Activated CD4-positive, alpha-beta T cell treated with anti-CD3 and anti-CD28 coated beads, Interleukin-2, amount 10 ng/mL, durations not matched to agents 7 days and 5 days (primary cell): ENCODE data around the gene AHNAK. TPM values are rescaled to one million over a fixed set of nuclear protein-coding genes. Genes with fewer than 3 reads are reported as not detected.
"Not testable (repeated sequence)": the region's sequence is repeated elsewhere in the genome, so short reads cannot be mapped to it uniquely, and the experiment has no call there.

ENCODE experiments used
- CTCF ChIA-PET: fragments of 350-600 bp; sonication (Branson Sonifier 250); formaldehyde crosslinking; loops from one replicate; lab custom pipeline; 2021; ENCODE audit warnings: antibody characterized with exemption; lab: Charles Lee
- POLR2A ChIA-PET: fragments of 350-600 bp; sonication (Branson Sonifier 250); formaldehyde crosslinking; loops from one replicate; lab custom pipeline; 2021; ENCODE audit warnings: antibody characterized with exemption; lab: Charles Lee
- DNase-seq: peaks from one replicate; pipeline ENCODE4 v3.0.0-alpha.2; 2020
- H3K27ac Mint-ChIP-seq: one replicate; pipeline ENCODE4 v1.8.0; 2021; ENCODE audit warnings: mild to moderate bottlenecking, moderate library complexity, mixed read lengths
- H3K27me3 Mint-ChIP-seq: one replicate; pipeline ENCODE4 v1.8.0; 2021; ENCODE audit warnings: mixed read lengths
- H3K36me3 Mint-ChIP-seq: one replicate; pipeline ENCODE4 v1.8.0; 2021; ENCODE audit warnings: low read depth, mixed read lengths
- H3K4me1 Mint-ChIP-seq: one replicate; pipeline ENCODE4 v1.8.0; 2021; ENCODE audit warnings: mixed read lengths
- H3K4me3 Mint-ChIP-seq: one replicate; pipeline ENCODE4 v1.8.0; 2021; ENCODE audit warnings: mild to moderate bottlenecking, moderate library complexity, mixed read lengths
- H3K9me3 Mint-ChIP-seq: one replicate; pipeline ENCODE4 v1.8.0; 2021; ENCODE audit warnings: mixed read lengths
- total RNA-seq, 2 experiments: library from RNA; stranded (reverse); gene quantifications; one replicate each; pipeline ENCODE4 v1.2.3, GENCODE V29; 2021

Gene AHNAK
- total RNA-seq, 2 experiments from 2014 or later, result 206 to 237 TPM

DNA sequence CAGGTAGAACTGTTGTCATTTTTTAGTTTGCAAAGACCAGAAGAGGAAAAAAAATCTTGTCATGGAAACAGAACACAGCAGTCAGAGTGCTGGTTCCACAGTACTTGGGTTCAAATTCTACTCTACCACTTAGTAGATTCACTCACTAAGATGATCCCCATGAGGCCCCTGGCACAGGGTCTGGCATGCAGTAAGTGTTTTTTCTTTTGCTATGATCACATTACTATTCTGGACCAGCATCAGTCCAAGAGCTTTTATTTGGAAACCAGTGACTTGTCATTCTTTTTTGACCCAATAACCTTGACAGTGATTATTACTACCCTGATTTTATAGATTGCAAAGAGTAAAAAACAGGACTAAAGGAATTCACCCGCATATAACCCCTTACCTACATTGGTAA lies 23.0 kb upstream of the AHNAK start:
- no peak for DNase-seq
- ChIA-PET POLR2A (interaction anchor here (0.6 to 0.9 kb wide), 3 partner anchors 13 to 63 kb away, joined by 3 read pairs; partner anchors contain the start of gene TUT1), CTCF (interaction anchor here (0.5 to 2.5 kb wide), 10 partner anchors 9 to 145 kb away, joined by 3 to 8 read pairs (median 4); partner anchors contain the start of gene TUT1)
- no peaks in the 10 kb centered on the region for H3K9me3 Mint-ChIP-seq
- H3K4me1 Mint-ChIP-seq, result peaks cover 66% of the 10 kb centered on the region
- no peak overlapping the region for H3K4me3 Mint-ChIP-seq
- H3K27ac Mint-ChIP-seq, result no peak overlapping the region
- H3K36me3 Mint-ChIP-seq, result peaks cover 59% of the 10 kb centered on the region
- H3K27me3 Mint-ChIP-seq, result no peaks in the 10 kb centered on the region

DNA sequence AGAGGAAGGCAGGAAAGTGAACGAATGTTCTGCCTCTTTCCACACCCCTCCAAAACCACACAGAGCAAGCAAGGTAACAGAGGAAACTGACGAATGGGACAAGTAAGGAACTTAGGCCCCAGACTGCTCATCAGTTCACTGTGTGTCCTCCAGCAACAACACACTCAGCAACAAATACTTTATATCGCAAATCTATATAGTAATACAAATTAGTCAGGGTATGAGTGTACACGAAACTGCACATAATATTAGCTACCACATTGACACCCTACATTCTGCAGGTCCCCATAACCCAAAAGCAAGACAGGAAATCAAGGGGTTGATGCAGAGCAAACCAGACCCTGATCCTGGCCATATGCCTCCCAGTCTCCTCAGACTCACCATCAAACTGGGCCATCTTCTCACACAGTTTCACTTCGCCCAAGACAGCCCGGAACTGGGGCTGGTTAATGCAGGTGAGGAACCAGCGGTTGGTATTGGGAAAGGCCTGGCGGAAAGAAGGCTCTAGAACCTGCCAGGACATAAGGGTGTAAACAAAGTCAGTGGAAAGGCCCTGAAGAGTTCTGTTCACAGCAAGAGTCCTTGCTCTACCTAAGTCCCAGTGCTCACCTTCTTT lies 20.5 kb upstream of the AHNAK start:
- ChIA-PET POLR2A (no interaction called here), CTCF (interaction anchor here (0.6 to 5.1 kb wide), 6 partner anchors 24 to 456 kb away, joined by 3 to 18 read pairs (median 3); partner anchors contain the start of gene TMEM179B)
- no peak for DNase-seq
- H3K36me3 Mint-ChIP-seq, result peaks cover 57% of the 10 kb centered on the region
- no peaks in the 10 kb centered on the region for H3K9me3 Mint-ChIP-seq
- H3K27ac Mint-ChIP-seq, result peak overlapping the region; percentile 68
- H3K4me1 Mint-ChIP-seq, result peaks cover 54% of the 10 kb centered on the region
- no peaks in the 10 kb centered on the region for H3K27me3 Mint-ChIP-seq
- H3K4me3 Mint-ChIP-seq, result no peak overlapping the region

GRCh38 chr11:62566247-62566646 lies 19.6 kb upstream of the AHNAK start:
- ChIA-PET CTCF (interaction anchor here (1.1 to 5.1 kb wide), 2 partner anchors 9 to 142 kb away, joined by 3 to 18 read pairs; no protein-coding TSS in a partner anchor), POLR2A (no interaction called here)
- H3K27ac Mint-ChIP-seq, result peak overlapping the region; percentile 68
- no peak overlapping the region for H3K4me3 Mint-ChIP-seq
- H3K36me3 Mint-ChIP-seq, result peaks cover 53% of the 10 kb centered on the region
- no peaks in the 10 kb centered on the region for H3K9me3 Mint-ChIP-seq
- H3K4me1 Mint-ChIP-seq, result peaks cover 51% of the 10 kb centered on the region
- DNase-seq, result no peak
- no peaks in the 10 kb centered on the region for H3K27me3 Mint-ChIP-seq

GRCh38 chr11:62565100-62565802 lies 18.6 kb upstream of the AHNAK start:
- H3K27ac Mint-ChIP-seq, result peak overlapping the region; percentile 42
- H3K27me3 Mint-ChIP-seq, result no peaks in the 10 kb centered on the region
- peaks cover 51% of the 10 kb centered on the region for H3K4me1 Mint-ChIP-seq
- POLR2A ChIA-PET, result interaction anchor here (0.6 kb wide), 1 partner anchor 131 kb away, joined by 3 read pairs; no protein-coding TSS in a partner anchor
- CTCF ChIA-PET, result interaction anchor here (0.8 to 5.1 kb wide), 3 partner anchors 22 to 141 kb away, joined by 3 to 18 read pairs (median 3); no protein-coding TSS in a partner anchor
- H3K9me3 Mint-ChIP-seq, result no peaks in the 10 kb centered on the region
- no peak overlapping the region for H3K4me3 Mint-ChIP-seq
- peaks cover 51% of the 10 kb centered on the region for H3K36me3 Mint-ChIP-seq
- DNase-seq, result no peak

- H3K27me3 Mint-ChIP-seq, POLR2A ChIA-PET, H3K9me3 Mint-ChIP-seq, DNase-seq, H3K4me3 Mint-ChIP-seq: not testable (repeated sequence)
- Mint-ChIP-seq H3K36me3 (peaks cover 57% of the 10 kb centered on the region), H3K27ac (peak overlapping the region; percentile 52), H3K4me1 (peaks cover 63% of the 10 kb centered on the region)
- CTCF ChIA-PET, result interaction anchor here (1.0 to 11.8 kb wide), 8 partner anchors 9 to 167 kb away, joined by 3 to 85 read pairs (median 6); partner anchors contain the start of genes AHNAK, BSCL2, GNG3 and MTA2
Observed at GRCh38 chr11:62561677-62562230, 15.1 kb upstream of the AHNAK start.

DNA sequence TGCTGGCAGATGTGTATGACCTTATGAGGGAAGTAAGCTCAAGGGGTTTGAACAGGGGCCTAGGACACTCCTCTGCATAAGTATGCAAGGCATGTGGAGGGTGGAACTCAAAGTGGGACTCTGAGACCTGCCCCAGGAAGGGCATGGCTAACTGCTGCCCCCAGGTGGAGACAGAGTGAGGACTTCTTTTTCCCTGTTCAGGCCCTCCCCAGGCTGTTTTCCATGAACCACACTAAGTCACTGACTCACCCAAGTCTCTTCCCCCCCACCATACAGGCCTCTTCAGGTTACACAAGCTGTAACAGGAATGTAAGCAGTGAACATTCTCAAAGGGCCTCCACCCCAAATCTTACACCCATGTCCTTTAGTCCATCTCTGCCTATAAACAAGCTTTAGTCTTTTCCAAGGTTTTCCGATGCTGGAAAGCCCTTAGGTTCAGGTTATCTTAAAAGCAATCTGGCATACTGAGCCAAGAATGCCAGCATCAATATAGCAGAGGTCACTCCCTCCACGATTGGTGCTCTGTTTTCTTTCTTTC lies 14.0 kb upstream of the AHNAK start:
- DNase-seq, result peak; percentile 83
- CTCF ChIA-PET, result interaction anchor here (0.5 to 11.8 kb wide), 12 partner anchors 9 to 165 kb away, joined by 3 to 85 read pairs (median 6); partner anchors contain the start of genes AHNAK, BSCL2, C11orf98 and CSKMT
- POLR2A ChIA-PET, result interaction anchor here (0.7 to 0.8 kb wide), 2 partner anchors 16 to 136 kb away, joined by 3 read pairs; no protein-coding TSS in a partner anchor
- H3K4me3 Mint-ChIP-seq, result no peak overlapping the region
- no peaks in the 10 kb centered on the region for H3K9me3 Mint-ChIP-seq
- H3K27ac Mint-ChIP-seq, result peak overlapping the region; percentile 25
- peaks cover 48% of the 10 kb centered on the region for H3K36me3 Mint-ChIP-seq
- H3K27me3 Mint-ChIP-seq, result no peaks in the 10 kb centered on the region
- peaks cover 66% of the 10 kb centered on the region for H3K4me1 Mint-ChIP-seq

- not testable (repeated sequence) for H3K9me3 Mint-ChIP-seq, DNase-seq, H3K27me3 Mint-ChIP-seq, H3K4me3 Mint-ChIP-seq
- H3K27ac Mint-ChIP-seq, result peak overlapping the region; percentile 99
- CTCF ChIA-PET, result interaction anchor here (0.6 to 11.8 kb wide), 11 partner anchors 8 to 190 kb away, joined by 3 to 85 read pairs (median 4); partner anchors contain the start of genes AHNAK, BSCL2, GNG3 and TUT1
- POLR2A ChIA-PET, result interaction anchor here (0.6 to 0.8 kb wide), 3 partner anchors 15 to 135 kb away, joined by 3 read pairs; partner anchors contain the start of genes C11orf98 and CSKMT
- H3K36me3 Mint-ChIP-seq, result peaks cover 45% of the 10 kb centered on the region
- peaks cover 73% of the 10 kb centered on the region for H3K4me1 Mint-ChIP-seq
Observed at GRCh38 chr11:62559626-62560025, 13.0 kb upstream of the AHNAK start.

- Mint-ChIP-seq H3K27me3 (no peaks in the 10 kb centered on the region), H3K4me3 (no peak overlapping the region), H3K9me3 (no peaks in the 10 kb centered on the region), H3K36me3 (peaks cover 45% of the 10 kb centered on the region), H3K27ac (peak overlapping the region; percentile 99), H3K4me1 (peaks cover 77% of the 10 kb centered on the region)
- POLR2A ChIA-PET, result interaction anchor here (0.6 to 1.1 kb wide), 3 partner anchors 13 to 106 kb away, joined by 3 to 4 read pairs (median 3); partner anchors contain the start of genes AHNAK, C11orf98 and CSKMT
- DNase-seq, result no peak
- CTCF ChIA-PET, result interaction anchor here (0.6 to 11.8 kb wide), 7 partner anchors 8 to 190 kb away, joined by 3 to 85 read pairs (median 4); partner anchors contain the start of genes AHNAK and TUT1
Observed at GRCh38 chr11:62559204-62559603, 12.6 kb upstream of the AHNAK start.

- Mint-ChIP-seq H3K27me3 (no peaks in the 10 kb centered on the region), H3K9me3 (no peaks in the 10 kb centered on the region), H3K27ac (peak overlapping the region; percentile 99), H3K4me1 (peaks cover 80% of the 10 kb centered on the region), H3K4me3 (no peak overlapping the region), H3K36me3 (peaks cover 42% of the 10 kb centered on the region)
- ChIA-PET POLR2A (interaction anchor here (1.1 kb wide), 1 partner anchor 12 kb away, joined by 4 read pairs; the partner anchor contains the start of gene AHNAK), CTCF (interaction anchor here (0.9 to 11.8 kb wide), 5 partner anchors 8 to 136 kb away, joined by 3 to 85 read pairs (median 4); partner anchors contain the start of genes AHNAK and TUT1)
- no peak for DNase-seq
Observed at GRCh38 chr11:62558669-62559068, 12.1 kb upstream of the AHNAK start.

DNA sequence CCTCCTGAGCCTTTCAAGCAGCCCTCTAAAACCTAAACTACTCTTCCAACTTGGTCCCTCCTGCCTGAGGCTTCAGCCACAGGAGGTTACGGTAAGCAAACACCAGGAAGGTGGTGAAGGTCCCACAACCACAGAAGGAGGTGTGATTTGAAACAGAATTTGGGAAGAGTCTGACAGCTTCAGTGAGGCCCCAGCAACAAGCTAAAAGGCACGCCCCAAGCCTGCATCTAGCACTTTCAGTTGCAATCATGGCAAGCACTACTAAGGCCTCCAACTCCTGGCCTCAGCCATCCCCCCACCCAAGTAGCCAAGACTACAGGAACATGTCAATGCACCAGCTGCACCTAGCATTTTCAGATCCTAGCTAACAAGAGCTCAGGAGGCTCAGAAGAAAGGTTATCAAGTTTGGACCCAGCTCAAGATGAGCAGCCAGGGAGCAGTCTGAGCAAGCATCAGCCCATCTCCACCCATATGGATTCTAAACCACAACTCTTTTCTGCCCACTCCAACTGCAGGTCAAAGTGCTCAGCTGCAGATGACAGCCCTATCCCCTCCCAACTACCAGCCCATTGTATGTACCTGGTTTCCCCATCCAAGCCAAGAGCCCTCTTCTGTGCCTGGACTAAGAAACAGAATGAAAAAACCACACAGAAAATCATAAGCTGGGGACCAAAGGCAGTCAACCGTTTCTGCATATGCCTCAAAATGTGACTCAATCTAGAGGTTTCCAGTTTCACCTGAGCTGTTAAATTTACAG lies 10.4 kb upstream of the AHNAK start:
- Mint-ChIP-seq H3K27me3 (no peaks in the 10 kb centered on the region), H3K9me3 (no peaks in the 10 kb centered on the region), H3K27ac (peak overlapping the region; percentile 99), H3K36me3 (peaks cover 36% of the 10 kb centered on the region), H3K4me3 (peak overlapping the region; percentile 75), H3K4me1 (peaks cover 92% of the 10 kb centered on the region)
- peak; percentile 87 for DNase-seq
- ChIA-PET POLR2A (interaction anchor here (0.6 to 1.5 kb wide), 5 partner anchors 13 to 45 kb away, joined by 3 to 7 read pairs (median 5); partner anchors contain the start of genes EEF1G, MTA2 and TUT1), CTCF (interaction anchor here (0.6 to 11.8 kb wide), 11 partner anchors 12 to 324 kb away, joined by 3 to 85 read pairs (median 3); partner anchors contain the start of genes AHNAK, SLC3A2 and TUT1)
